ENCODE results near the gene FA2H.

Gene FA2H

GRCh38 chr16:74778646-74779045 is 4.0 kb upstream of the FA2H start:
- TF ChIP-seq EZH2 (IDR thresholded peaks at IDR 0.05; ENCODE audit: borderline replicate concordance, low read depth, low read length, severe bottlenecking): no peak
- H3K4me1 ChIP-seq (ENCODE audit: insufficient read depth, low read length): no peaks in the 10 kb centered on the region
- no peak overlapping the region for H3K4me3 ChIP-seq (ENCODE audit: low read depth in 1 of 2, low read length in 2 of 2)
- ATAC-seq (ENCODE audit: insufficient read depth, low read depth) (no peak), DNase-seq (no peak)
- no peaks in the 10 kb centered on the region for H3K36me3 ChIP-seq (ENCODE audit: insufficient read depth, low read length)
- no peak overlapping the region for H2AFZ ChIP-seq (ENCODE audit: low read depth, low read length)
- no peak overlapping the region for H3K9ac ChIP-seq (ENCODE audit: low read depth, low read length)
- H3K9me3 ChIP-seq (ENCODE audit: insufficient read depth, low read length, severe bottlenecking): no peaks in the 10 kb centered on the region
- no peak overlapping the region for H3K4me2 ChIP-seq (ENCODE audit: insufficient read depth, low read length)
- H4K20me1 ChIP-seq (ENCODE audit: insufficient read depth, low read length): no peaks in the 10 kb centered on the region
- H3K79me2 ChIP-seq (ENCODE audit: insufficient read depth, low read length): no peaks in the 10 kb centered on the region
- H3K27me3 ChIP-seq (ENCODE audit: insufficient read depth, low read length, poor library complexity): peaks cover 9% of the 10 kb centered on the region
- no peak overlapping the region for H3K27ac ChIP-seq (ENCODE audit: low read length)

- TF ChIP-seq EZH2 (IDR thresholded peaks at IDR 0.05; ENCODE audit: borderline replicate concordance, low read depth, low read length, severe bottlenecking): no peak
- TF ChIP-seq, protein P1, sequence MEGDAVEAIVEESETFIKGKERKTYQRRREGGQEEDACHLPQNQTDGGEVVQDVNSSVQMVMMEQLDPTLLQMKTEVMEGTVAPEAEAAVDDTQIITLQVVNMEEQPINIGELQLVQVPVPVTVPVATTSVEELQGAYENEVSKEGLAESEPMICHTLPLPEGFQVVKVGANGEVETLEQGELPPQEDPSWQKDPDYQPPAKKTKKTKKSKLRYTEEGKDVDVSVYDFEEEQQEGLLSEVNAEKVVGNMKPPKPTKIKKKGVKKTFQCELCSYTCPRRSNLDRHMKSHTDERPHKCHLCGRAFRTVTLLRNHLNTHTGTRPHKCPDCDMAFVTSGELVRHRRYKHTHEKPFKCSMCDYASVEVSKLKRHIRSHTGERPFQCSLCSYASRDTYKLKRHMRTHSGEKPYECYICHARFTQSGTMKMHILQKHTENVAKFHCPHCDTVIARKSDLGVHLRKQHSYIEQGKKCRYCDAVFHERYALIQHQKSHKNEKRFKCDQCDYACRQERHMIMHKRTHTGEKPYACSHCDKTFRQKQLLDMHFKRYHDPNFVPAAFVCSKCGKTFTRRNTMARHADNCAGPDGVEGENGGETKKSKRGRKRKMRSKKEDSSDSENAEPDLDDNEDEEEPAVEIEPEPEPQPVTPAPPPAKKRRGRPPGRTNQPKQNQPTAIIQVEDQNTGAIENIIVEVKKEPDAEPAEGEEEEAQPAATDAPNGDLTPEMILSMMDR (IDR thresholded peaks at IDR 0.05; ENCODE audit: borderline replicate concordance, extremely low read depth, low read length, poor library complexity, severe bottlenecking): no peak
- Histone ChIP-seq H3K27ac (ENCODE audit: low read length) (no peak overlapping the region), H3K27me3 (ENCODE audit: insufficient read depth, low read length, poor library complexity) (peaks cover 13% of the 10 kb centered on the region), H3K9ac (ENCODE audit: low read depth, low read length) (no peak overlapping the region), H3K79me2 (ENCODE audit: insufficient read depth, low read length) (no peaks in the 10 kb centered on the region), H3K4me2 (ENCODE audit: insufficient read depth, low read length) (no peak overlapping the region), H3K36me3 (ENCODE audit: insufficient read depth, low read length) (no peaks in the 10 kb centered on the region), H3K4me3 (ENCODE audit: low read depth in 1 of 2, low read length in 2 of 2) (no peak overlapping the region), H3K4me1 (ENCODE audit: insufficient read depth, low read length) (no peaks in the 10 kb centered on the region), H3K9me3 (ENCODE audit: insufficient read depth, low read length, severe bottlenecking) (no peaks in the 10 kb centered on the region), H4K20me1 (ENCODE audit: insufficient read depth, low read length) (no peaks in the 10 kb centered on the region), H2AFZ (ENCODE audit: low read depth, low read length) (no peak overlapping the region)
- ATAC-seq (ENCODE audit: insufficient read depth, low read depth): no peak
- DNase-seq: no peak
Observed at GRCh38 chr16:74776926-74777325, 2.3 kb upstream of the FA2H start.

- Histone ChIP-seq H3K9me3 (ENCODE audit: insufficient read depth, low read length, severe bottlenecking) (no peaks in the 10 kb centered on the region), H3K9ac (ENCODE audit: low read depth, low read length) (no peak overlapping the region), H3K4me1 (ENCODE audit: insufficient read depth, low read length) (no peaks in the 10 kb centered on the region), H3K4me2 (ENCODE audit: insufficient read depth, low read length) (no peak overlapping the region), H3K36me3 (ENCODE audit: insufficient read depth, low read length) (no peaks in the 10 kb centered on the region), H3K27ac (ENCODE audit: low read length) (no peak overlapping the region), H3K27me3 (ENCODE audit: insufficient read depth, low read length, poor library complexity) (peaks cover 17% of the 10 kb centered on the region), H2AFZ (ENCODE audit: low read depth, low read length) (no peak overlapping the region), H3K4me3 (ENCODE audit: low read depth in 1 of 2, low read length in 2 of 2) (no peak overlapping the region), H4K20me1 (ENCODE audit: insufficient read depth, low read length) (no peaks in the 10 kb centered on the region), H3K79me2 (ENCODE audit: insufficient read depth, low read length) (no peaks in the 10 kb centered on the region)
- DNase-seq: no peak
- TF ChIP-seq, protein P1 (IDR thresholded peaks at IDR 0.05; ENCODE audit: borderline replicate concordance, extremely low read depth, low read length, poor library complexity, severe bottlenecking): no peak
- no peak for TF ChIP-seq EZH2 (IDR thresholded peaks at IDR 0.05; ENCODE audit: borderline replicate concordance, low read depth, low read length, severe bottlenecking)
- no peak for ATAC-seq (ENCODE audit: insufficient read depth, low read depth)
Observed at GRCh38 chr16:74775255-74775654, 635 bp upstream of the FA2H start.

- no peaks in the 10 kb centered on the region for H3K4me1 ChIP-seq (ENCODE audit: insufficient read depth, low read length)
- no peaks in the 10 kb centered on the region for H3K36me3 ChIP-seq (ENCODE audit: insufficient read depth, low read length)
- ATAC-seq (ENCODE audit: insufficient read depth, low read depth) (no peak), DNase-seq (no peak)
- TF ChIP-seq, protein P1 (IDR thresholded peaks at IDR 0.05; ENCODE audit: borderline replicate concordance, extremely low read depth, low read length, poor library complexity, severe bottlenecking): no peak
- no peak for TF ChIP-seq EZH2 (IDR thresholded peaks at IDR 0.05; ENCODE audit: borderline replicate concordance, low read depth, low read length, severe bottlenecking)
- peaks cover 22% of the 10 kb centered on the region for H3K27me3 ChIP-seq (ENCODE audit: insufficient read depth, low read length, poor library complexity)
- H3K27ac ChIP-seq (ENCODE audit: low read length): no peak overlapping the region
- H3K9me3 ChIP-seq (ENCODE audit: insufficient read depth, low read length, severe bottlenecking): no peaks in the 10 kb centered on the region
- H3K79me2 ChIP-seq (ENCODE audit: insufficient read depth, low read length): no peaks in the 10 kb centered on the region
- H2AFZ ChIP-seq (ENCODE audit: low read depth, low read length): no peak overlapping the region
- no peak overlapping the region for H3K4me2 ChIP-seq (ENCODE audit: insufficient read depth, low read length)
- no peak overlapping the region for H3K4me3 ChIP-seq (ENCODE audit: low read depth in 1 of 2, low read length in 2 of 2)
- no peaks in the 10 kb centered on the region for H4K20me1 ChIP-seq (ENCODE audit: insufficient read depth, low read length)
- H3K9ac ChIP-seq (ENCODE audit: low read depth, low read length): no peak overlapping the region
Observed at GRCh38 chr16:74773446-74774222, 986 bp downstream of the FA2H start.
